Naive B cell (primary cell): ENCODE measurements around the gene NIPAL3. TPM values are rescaled to one million over a fixed set of nuclear protein-coding genes. Genes with fewer than 3 reads are reported as not detected.

ENCODE experiments used
- ATAC-seq, 2 donors: fragments of 150-1000 bp; cut with Tn5 transposase; 2 replicates each; pipeline ENCODE4 v1.10.0; 2021; ENCODE audit warnings: low read depth in 2 of 2, mild to moderate bottlenecking in 2 of 2, moderate library complexity in 2 of 2
- DNase-seq: peaks from one replicate; pipeline ENCODE4 v3.0.0; 2022
- H3K27ac Mint-ChIP-seq, 6 donors: one replicate each; pipeline ENCODE4 v1.8.0; 2020 to 2022; ENCODE audit warnings: mild to moderate bottlenecking in 6 of 6, mixed read lengths in 6 of 6, moderate library complexity in 5 of 6, inconsistent platforms in 2 of 6
- H3K27me3 Mint-ChIP-seq, 3 donors: one replicate each; pipeline ENCODE4 v1.8.0; 2021 to 2022; ENCODE audit warnings: mixed read lengths in 3 of 3, mild to moderate bottlenecking in 1 of 3
- H3K36me3 Mint-ChIP-seq, 2 donors: one replicate each; pipeline ENCODE4 v1.8.0; 2020 to 2022; ENCODE audit warnings: mixed read lengths in 2 of 2, inconsistent platforms in 1 of 2, mild to moderate bottlenecking in 1 of 2
- H3K4me1 Mint-ChIP-seq, 3 donors: one replicate each; pipeline ENCODE4 v1.8.0; 2020 to 2022; ENCODE audit warnings: mixed read lengths in 3 of 3, inconsistent platforms in 1 of 3, mild to moderate bottlenecking in 1 of 3, moderate library complexity in 1 of 3
- H3K4me3 Mint-ChIP-seq, 8 donors: one replicate each; pipeline ENCODE4 v1.8.0; 2020 to 2022; ENCODE audit warnings: mild to moderate bottlenecking in 8 of 8, mixed read lengths in 8 of 8, moderate library complexity in 8 of 8, inconsistent platforms in 2 of 8
- H3K9me3 Mint-ChIP-seq, 7 donors: one replicate each; pipeline ENCODE4 v1.8.0; 2020 to 2022; ENCODE audit warnings: mixed read lengths in 7 of 7, mild to moderate bottlenecking in 5 of 7, inconsistent platforms in 2 of 7, moderate library complexity in 1 of 7
- polyA plus RNA-seq, 6 donors: library from polyadenylated mRNA; unstranded; fragments of 300-500 nt; fragmentation: Illumina TruSeq; gene quantifications; one replicate each; pipeline ENCODE4 v1.2.3, GENCODE V29; 2021; ENCODE audit warnings: low read depth in 6 of 6

NIPAL3 gene
- polyA plus RNA-seq: 10 to 100 TPM; 18.3 to 39.8 (median 26.4) TPM

DNA sequence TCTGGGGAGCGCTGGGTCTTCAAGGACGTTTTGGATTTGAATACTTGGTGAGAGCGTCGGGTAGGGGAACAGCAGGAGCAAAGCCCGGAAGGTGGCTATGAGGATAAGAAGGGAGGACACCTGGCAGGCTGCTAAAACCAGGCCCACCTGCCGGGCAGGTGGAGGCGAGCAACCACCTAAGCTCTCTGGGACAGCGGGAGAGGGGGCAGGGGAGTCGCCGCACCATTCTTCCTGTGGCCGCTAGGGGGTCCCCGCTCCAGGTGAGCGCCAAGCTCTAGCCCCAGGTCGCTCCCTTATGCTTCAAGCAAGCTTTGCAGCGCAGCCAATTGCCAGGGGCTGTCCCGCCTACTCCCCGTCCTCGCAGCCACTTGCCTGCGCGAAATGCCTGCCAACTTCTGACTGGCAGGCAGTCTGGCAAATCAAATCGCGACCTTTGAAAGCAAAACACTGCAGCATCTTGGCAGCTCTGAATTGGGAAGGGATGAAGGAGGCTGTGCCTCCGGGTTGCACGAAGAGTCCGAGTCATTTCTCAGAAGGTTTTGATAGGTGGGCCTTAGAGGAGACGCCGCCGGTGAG lies at the start of gene NIPAL3:
NIPAL3 (plus strand) TSS at position 469 of the 576 bp plus-strand sequence. CDS start 3,746 bp downstream, outside the sequence.
- H3K36me3 Mint-ChIP-seq: peaks cover 0 to 10% of the 10 kb centered on the region in 2 donors
- H3K27ac Mint-ChIP-seq: peak within 1 kb of the TSS; percentile 89 to 98 (median 92)
- no peaks in the 10 kb centered on the region for H3K27me3 Mint-ChIP-seq
- DNase-seq (peak; percentile 96), ATAC-seq (peak; percentile 93 to 97)
- H3K4me3 Mint-ChIP-seq: peak within 1 kb of the TSS; percentile 88 to 100 (median 98)
- H3K4me1 Mint-ChIP-seq: peaks cover 40 to 56% (median 54%) of the 10 kb centered on the region in 3 donors
- H3K9me3 Mint-ChIP-seq: no peaks in the 10 kb centered on the region

DNA sequence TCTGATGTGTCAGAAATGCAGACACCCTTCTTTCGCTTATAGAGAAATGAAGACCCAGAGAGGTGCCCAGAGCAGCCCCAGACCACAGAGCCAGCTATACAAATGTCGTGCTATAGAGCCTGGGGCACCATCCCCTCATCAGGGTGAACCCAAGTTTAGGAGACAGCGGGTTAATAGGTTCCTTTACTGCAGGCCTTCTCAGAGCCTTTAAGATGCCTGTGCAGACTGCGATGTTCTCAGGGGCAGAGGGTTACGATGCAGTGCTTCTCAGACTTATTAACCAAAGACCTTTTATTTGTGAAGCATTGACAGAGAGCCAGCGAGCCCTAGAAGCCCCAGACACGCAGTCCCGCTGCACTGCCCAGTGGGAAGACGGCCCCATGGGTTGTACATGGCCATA lies 48.9 kb upstream of the NIPAL3 start:
- ATAC-seq (no peak), DNase-seq (no peak)
- Mint-ChIP-seq H3K4me1 (peaks cover 0 to 2% (median 0%) of the 10 kb centered on the region in 3 donors), H3K36me3 (peaks cover 0 to 6% of the 10 kb centered on the region in 2 donors), H3K27ac (no peak overlapping the region), H3K27me3 (no peaks in the 10 kb centered on the region), H3K9me3 (no peaks in the 10 kb centered on the region), H3K4me3 (no peak overlapping the region)

DNA sequence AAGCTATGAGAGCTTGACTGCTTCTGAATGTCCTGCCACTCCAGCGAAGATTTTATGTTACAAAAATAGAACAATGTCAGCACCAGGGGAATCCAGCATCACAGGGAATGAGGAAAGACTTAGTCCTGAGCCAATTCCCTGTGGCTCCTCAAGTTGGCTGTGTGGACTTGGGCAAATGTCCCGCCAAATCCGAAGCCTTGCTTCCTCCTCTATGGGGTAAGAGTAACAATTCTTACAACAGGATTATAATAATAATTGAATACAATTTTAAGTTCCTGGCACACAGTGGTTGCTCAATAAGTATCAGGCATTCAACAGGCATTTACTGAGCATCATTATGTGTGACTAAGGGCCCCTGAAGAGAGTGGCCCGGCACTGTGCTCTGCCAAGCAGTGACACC lies 46.4 kb upstream of the NIPAL3 start:
- Mint-ChIP-seq H3K4me3 (no peak overlapping the region), H3K27ac (no peak overlapping the region), H3K36me3 (peaks cover 0 to 6% of the 10 kb centered on the region in 2 donors), H3K4me1 (peaks cover 13 to 22% (median 20%) of the 10 kb centered on the region in 3 donors), H3K9me3 (no peaks in the 10 kb centered on the region), H3K27me3 (no peaks in the 10 kb centered on the region)
- no peak for DNase-seq
- no peak for ATAC-seq

DNA sequence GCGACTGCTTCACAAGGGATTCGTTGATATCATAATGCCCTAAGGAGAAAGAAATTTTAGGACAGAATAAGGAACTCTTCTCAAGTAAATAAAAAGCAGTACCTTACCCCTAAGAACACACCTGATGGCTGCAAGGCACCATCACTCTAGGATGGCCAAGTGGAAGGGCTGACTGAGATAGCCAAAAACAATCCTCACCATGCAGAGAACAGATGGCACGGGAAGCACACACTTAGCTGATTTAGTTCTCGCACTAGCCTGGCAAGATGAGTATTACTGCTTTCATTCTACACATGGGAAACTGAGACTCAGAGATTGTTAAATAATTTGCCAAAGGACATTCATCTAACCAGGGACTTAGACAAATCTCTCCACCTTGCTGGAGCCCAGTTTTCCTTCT lies 45.8 kb upstream of the NIPAL3 start:
- Mint-ChIP-seq H3K4me3 (no peak overlapping the region), H3K9me3 (no peaks in the 10 kb centered on the region), H3K27me3 (no peaks in the 10 kb centered on the region), H3K36me3 (peaks cover 0 to 6% of the 10 kb centered on the region in 2 donors), H3K27ac (peak overlapping the region in 1 of 6 donors; percentile 86), H3K4me1 (peaks cover 13 to 23% (median 20%) of the 10 kb centered on the region in 3 donors)
- ATAC-seq: no peak
- DNase-seq: no peak

DNA sequence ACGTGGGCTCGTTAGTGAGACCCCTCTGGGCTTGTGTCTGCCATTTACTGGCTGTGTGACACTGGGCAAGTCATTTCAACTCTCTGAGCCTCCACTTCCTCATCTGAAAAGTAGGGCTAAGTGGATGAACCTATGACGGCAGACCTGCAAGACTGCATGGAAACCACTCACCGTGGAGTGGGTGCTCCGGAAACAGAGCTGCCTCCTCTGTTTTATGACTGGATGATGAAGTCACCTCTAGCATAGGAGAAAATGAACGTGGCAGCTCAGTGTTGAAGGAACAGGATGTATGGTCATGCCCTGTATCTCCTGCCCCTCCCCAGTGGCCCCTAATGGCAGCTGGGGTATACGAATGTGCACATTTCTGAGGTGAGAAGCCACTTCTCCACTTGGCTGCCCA lies 42.6 kb upstream of the NIPAL3 start:
- H3K27ac Mint-ChIP-seq: peak overlapping the region; percentile 83 to 98 (median 96)
- peaks cover 13 to 23% (median 20%) of the 10 kb centered on the region in 3 donors for H3K4me1 Mint-ChIP-seq
- peak overlapping the region in 6 of 8 donors; percentile 11 to 83 (median 47) for H3K4me3 Mint-ChIP-seq
- peak; percentile 68 for DNase-seq
- H3K36me3 Mint-ChIP-seq: peaks cover 0 to 7% of the 10 kb centered on the region in 2 donors
- H3K9me3 Mint-ChIP-seq: no peaks in the 10 kb centered on the region
- ATAC-seq: peak; percentile 95
- H3K27me3 Mint-ChIP-seq: no peaks in the 10 kb centered on the region

DNA sequence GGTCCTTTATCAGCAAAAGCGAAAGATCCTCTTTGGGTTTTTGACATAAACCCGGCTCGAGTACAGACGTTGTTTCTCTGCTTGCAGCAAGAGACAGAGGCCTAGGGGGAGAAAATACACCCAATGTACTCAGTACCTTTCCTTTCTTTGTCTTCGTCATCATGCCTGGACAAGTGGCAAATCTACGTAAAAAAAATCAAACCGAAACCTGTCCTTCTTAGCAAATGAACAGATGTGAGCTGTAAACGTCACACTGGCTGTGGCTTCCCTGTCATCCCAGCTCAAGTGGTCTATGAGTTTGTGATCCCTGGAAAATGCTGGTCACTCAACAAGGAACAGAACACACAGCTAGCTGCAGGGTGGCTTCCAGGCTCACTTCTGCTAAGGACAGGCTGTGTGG lies 41.9 kb upstream of the NIPAL3 start:
- peak overlapping the region; percentile 83 to 98 (median 96) for H3K27ac Mint-ChIP-seq
- H3K27me3 Mint-ChIP-seq: no peaks in the 10 kb centered on the region
- H3K9me3 Mint-ChIP-seq: no peaks in the 10 kb centered on the region
- H3K4me1 Mint-ChIP-seq: peaks cover 13 to 23% (median 20%) of the 10 kb centered on the region in 3 donors
- ATAC-seq (no peak), DNase-seq (no peak)
- H3K36me3 Mint-ChIP-seq: peaks cover 0 to 7% of the 10 kb centered on the region in 2 donors
- peak overlapping the region in 3 of 8 donors; percentile 11 to 83 (median 75) for H3K4me3 Mint-ChIP-seq

DNA sequence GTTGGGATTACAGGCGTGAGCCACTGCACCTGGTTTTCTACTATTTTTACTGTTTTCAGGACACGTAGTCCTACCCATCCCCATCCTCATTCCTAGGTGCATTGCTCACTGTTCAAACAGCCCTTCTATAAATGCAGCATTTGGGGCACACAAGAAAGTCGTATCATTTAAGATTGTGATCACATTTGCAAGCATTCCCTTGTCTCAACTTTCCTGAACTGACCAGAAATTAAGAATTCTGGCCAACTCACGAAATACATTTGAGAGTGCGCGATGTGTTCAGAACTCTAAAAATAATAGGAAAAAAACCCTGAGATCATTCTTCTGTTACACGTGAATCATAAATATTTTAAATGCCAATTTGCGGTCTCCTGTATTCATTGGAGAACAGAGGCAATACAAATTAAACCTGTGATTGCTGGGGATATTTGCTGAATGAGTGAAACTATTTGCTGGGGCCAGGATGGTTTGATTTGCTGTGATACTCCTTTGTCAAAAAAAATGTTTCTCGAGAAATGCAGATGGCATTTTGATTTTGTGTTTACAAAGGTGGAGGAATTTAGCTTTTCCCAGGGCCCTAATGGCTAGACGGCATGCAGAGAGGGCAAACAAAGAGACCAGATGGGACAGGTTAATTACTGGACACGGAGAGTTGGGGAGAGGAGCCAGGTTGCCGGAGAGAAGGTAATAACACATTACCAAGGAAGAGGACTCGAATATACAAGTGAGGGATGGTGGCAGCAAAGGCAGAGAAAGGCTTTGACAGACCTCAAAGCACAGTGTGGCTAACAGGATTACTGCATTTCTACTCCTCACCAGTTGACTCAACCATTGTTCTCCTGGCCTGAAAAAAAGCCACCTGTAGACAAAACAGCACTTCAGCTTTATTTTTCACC lies 40.5 kb upstream of the NIPAL3 start:
- Mint-ChIP-seq H3K27ac (peak overlapping the region in 4 of 6 donors; percentile 45 to 83 (median 68)), H3K4me3 (peak overlapping the region in 1 of 8 donors; percentile 49), H3K9me3 (no peaks in the 10 kb centered on the region), H3K4me1 (peaks cover 13 to 23% (median 20%) of the 10 kb centered on the region in 3 donors), H3K36me3 (peaks cover 0 to 7% of the 10 kb centered on the region in 2 donors), H3K27me3 (no peaks in the 10 kb centered on the region)
- DNase-seq: no peak
- no peak for ATAC-seq

DNA sequence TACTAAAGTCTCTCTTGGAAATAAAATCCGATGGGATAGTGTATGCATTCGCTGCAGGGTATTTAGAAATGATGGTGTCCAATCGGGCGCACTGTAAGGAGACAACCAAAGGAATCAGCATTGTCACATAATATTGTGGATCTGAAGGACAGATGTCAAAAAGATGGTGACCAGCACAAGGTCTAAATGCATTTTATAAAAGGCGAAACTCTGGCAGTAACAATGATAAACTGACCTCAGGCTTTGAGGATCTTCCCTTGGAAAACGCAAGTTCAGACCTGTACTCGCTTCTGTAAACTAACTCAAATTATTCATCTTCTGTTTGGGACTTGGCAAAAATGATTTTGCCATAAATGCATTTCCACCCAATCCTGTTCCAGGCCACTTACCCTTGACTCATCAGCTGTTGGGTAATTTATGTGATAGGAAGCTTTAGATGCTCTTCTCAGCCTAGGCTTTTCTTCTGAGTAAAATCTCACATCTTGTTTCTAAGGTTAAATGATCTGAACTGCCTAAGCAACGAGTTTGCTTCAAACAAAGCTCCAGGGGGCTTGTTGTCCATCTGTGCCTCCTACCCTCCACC lies 35.8 kb upstream of the NIPAL3 start:
- H3K4me1 Mint-ChIP-seq: peaks cover 6 to 9% (median 8%) of the 10 kb centered on the region in 3 donors
- no peak for ATAC-seq
- peaks cover 0 to 7% of the 10 kb centered on the region in 2 donors for H3K36me3 Mint-ChIP-seq
- H3K27me3 Mint-ChIP-seq: no peaks in the 10 kb centered on the region
- no peak overlapping the region for H3K4me3 Mint-ChIP-seq
- no peak for DNase-seq
- peak overlapping the region in 1 of 6 donors; percentile 18 for H3K27ac Mint-ChIP-seq
- H3K9me3 Mint-ChIP-seq: no peaks in the 10 kb centered on the region

DNA sequence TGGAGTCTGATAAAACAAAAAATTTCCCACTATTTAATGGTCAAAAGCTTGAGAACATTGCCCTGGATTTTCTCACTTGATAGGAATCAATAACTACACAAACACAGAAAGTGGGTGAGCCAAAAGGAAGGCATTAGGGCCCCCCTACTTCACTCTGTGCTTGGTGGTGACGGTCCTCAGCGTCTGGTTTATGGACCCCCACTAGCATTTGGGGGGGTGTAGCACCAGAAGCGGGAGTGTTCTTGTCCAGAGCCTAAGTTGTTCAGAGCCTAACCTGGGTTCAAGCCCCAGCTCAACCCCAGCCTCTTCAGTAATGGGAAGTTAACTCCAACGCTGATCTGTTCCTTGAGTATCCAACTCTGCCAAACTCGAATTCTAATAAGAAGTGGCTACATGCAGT lies 35.1 kb upstream of the NIPAL3 start:
- Mint-ChIP-seq H3K9me3 (no peaks in the 10 kb centered on the region), H3K4me1 (peaks cover 10 to 16% (median 14%) of the 10 kb centered on the region in 3 donors), H3K27me3 (no peaks in the 10 kb centered on the region), H3K36me3 (peaks cover 0 to 7% of the 10 kb centered on the region in 2 donors), H3K4me3 (no peak overlapping the region), H3K27ac (no peak overlapping the region)
- DNase-seq (no peak), ATAC-seq (no peak)

DNA sequence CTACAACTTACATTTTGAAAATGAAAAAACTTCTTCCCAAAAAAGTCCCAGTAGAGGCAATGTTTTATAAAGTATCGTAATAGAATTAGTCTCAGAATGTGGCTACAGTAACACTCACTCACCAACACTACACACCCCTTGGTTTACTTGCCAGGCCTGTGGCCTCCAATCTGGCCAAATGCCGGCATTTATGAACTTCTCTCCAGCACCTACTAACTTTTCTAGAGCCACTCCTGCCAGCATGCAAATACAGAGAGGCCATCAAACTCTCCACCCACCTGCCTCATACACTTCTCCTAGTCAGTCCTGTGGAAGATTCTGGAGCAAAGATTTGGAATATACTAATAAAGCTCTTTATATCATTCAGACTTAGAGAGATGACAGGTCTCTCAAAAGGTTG lies 34.3 kb upstream of the NIPAL3 start:
- H3K4me3 Mint-ChIP-seq: no peak overlapping the region
- peaks cover 10 to 19% (median 14%) of the 10 kb centered on the region in 3 donors for H3K4me1 Mint-ChIP-seq
- H3K27me3 Mint-ChIP-seq: no peaks in the 10 kb centered on the region
- ATAC-seq (no peak), DNase-seq (no peak)
- H3K27ac Mint-ChIP-seq: peak overlapping the region in 2 of 6 donors; percentile 43 to 89
- H3K36me3 Mint-ChIP-seq: peaks cover 0 to 7% of the 10 kb centered on the region in 2 donors
- H3K9me3 Mint-ChIP-seq: no peaks in the 10 kb centered on the region

DNA sequence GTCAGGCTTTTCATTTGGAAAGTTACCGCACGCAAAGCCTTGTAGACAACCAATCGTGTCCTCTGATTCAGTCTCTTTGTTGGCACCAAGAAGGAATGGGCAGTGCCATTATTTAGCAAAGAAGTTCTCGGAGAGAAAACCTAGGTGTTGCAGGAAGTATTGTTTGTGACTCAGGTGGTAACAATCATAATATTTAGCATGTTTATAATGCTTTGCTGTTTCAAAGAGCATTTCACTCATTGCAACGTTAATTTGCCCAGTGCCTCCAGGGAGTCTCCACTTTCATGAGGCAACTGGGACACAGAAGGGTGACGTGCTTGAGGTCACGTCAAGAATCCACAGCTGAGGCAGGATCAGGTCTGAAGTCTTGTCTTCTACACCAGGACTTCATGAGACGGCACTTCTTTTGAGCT lies 33.4 kb upstream of the NIPAL3 start:
- Mint-ChIP-seq H3K4me1 (peaks cover 14 to 19% (median 15%) of the 10 kb centered on the region in 3 donors), H3K27me3 (no peaks in the 10 kb centered on the region), H3K9me3 (no peaks in the 10 kb centered on the region), H3K36me3 (peaks cover 0 to 6% of the 10 kb centered on the region in 2 donors), H3K4me3 (no peak overlapping the region), H3K27ac (no peak overlapping the region)
- ATAC-seq (no peak), DNase-seq (no peak)

DNA sequence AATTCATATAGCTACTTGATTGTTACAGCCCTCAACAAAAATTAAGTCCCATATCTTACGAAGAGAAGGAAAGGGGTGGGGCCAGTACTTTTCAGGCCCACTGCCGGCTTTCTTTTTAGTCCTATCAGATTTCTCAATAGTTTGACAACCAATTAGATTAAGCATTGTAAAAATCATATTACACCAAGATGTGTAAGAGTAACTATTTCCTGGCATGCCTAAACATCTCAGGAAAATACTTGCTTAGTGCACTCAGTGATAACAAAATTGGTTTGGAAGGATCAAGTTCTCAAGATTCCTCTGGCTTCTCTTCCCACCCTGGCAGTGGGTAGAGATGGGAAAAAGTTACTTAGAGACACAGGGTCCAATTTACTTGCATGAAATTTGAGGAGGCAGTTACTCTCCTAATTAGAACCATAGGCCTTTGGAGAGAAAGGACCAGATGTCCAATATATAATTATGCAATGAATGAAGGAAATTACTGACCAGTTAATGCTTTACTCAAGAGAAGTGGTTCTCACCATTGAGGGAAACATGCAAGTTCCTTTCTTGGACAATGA lies 32.1 kb upstream of the NIPAL3 start:
- Mint-ChIP-seq H3K27me3 (no peaks in the 10 kb centered on the region), H3K9me3 (no peaks in the 10 kb centered on the region), H3K4me3 (no peak overlapping the region)

More for the DNA sequence above, 32.1 kb upstream of the NIPAL3 start:
- Mint-ChIP-seq H3K27ac (no peak overlapping the region), H3K4me1 (peaks cover 14 to 19% (median 15%) of the 10 kb centered on the region in 3 donors), H3K36me3 (no peaks in the 10 kb centered on the region)
- DNase-seq (no peak), ATAC-seq (no peak)
